Left forelimb (tissue), 1 donor: Measurements from ENCODE around the gene SLC4A4.
"Not testable (repeated sequence)": the region's sequence is repeated elsewhere in the genome, so short reads cannot be mapped to it uniquely, and the experiment has no call there.

ENCODE experiments used
- DNase-seq: peaks from one replicate; pipeline ENCODE4 v3.0.0-alpha.2; 2018; ENCODE audit warnings: low spot score

The SLC4A4 gene

GRCh38 chr4:71360844-71361243, 22.0 kb downstream of the SLC4A4 start:
- no peak for DNase-seq

GRCh38 chr4:71361476-71361875, 22.7 kb downstream of the SLC4A4 start:
- no peak for DNase-seq

GRCh38 chr4:71366766-71367165, 27.9 kb downstream of the SLC4A4 start:
- no peak for DNase-seq

- no peak for DNase-seq
These were observed 28.7 kb downstream of the SLC4A4 start for GRCh38 chr4:71367546-71367945.

- no peak for DNase-seq
These were observed 30.1 kb downstream of the SLC4A4 start for GRCh38 chr4:71368906-71369305.

- no peak for DNase-seq
These were observed 30.7 kb downstream of the SLC4A4 start for GRCh38 chr4:71369536-71369935.

- no peak for DNase-seq
These were observed 36.7 kb downstream of the SLC4A4 start for GRCh38 chr4:71375494-71375893.

- DNase-seq: no peak
These were observed 38.7 kb downstream of the SLC4A4 start for GRCh38 chr4:71377561-71377960.

- DNase-seq: no peak
These were observed 40.3 kb downstream of the SLC4A4 start for GRCh38 chr4:71379126-71379525.

- no peak for DNase-seq
These were observed 42.0 kb downstream of the SLC4A4 start for GRCh38 chr4:71380788-71381187.

- DNase-seq: no peak
These were observed 43.5 kb downstream of the SLC4A4 start for GRCh38 chr4:71382125-71382899.

GRCh38 chr4:71382900-71383560, 44.2 kb downstream of the SLC4A4 start:
- no peak for DNase-seq

GRCh38 chr4:71383984-71384383, 45.2 kb downstream of the SLC4A4 start:
- no peak for DNase-seq

GRCh38 chr4:71389149-71389827, 50.5 kb downstream of the SLC4A4 start:
- DNase-seq: no peak

- DNase-seq: no peak
These were observed 53.3 kb downstream of the SLC4A4 start for GRCh38 chr4:71392109-71392508.

- no peak for DNase-seq
These were observed 57.6 kb downstream of the SLC4A4 start for GRCh38 chr4:71396382-71396781.

GRCh38 chr4:71400810-71401209, 62.0 kb downstream of the SLC4A4 start:
- no peak for DNase-seq

GRCh38 chr4:71402616-71403015, 63.8 kb downstream of the SLC4A4 start:
- DNase-seq: no peak

- no peak for DNase-seq
These were observed 65.2 kb downstream of the SLC4A4 start for GRCh38 chr4:71404049-71404448.

- no peak for DNase-seq
These were observed 67.0 kb downstream of the SLC4A4 start for GRCh38 chr4:71405791-71406190.

GRCh38 chr4:71406459-71406963, 67.7 kb downstream of the SLC4A4 start:
- no peak for DNase-seq

GRCh38 chr4:71408961-71409360, 70.1 kb downstream of the SLC4A4 start:
- not testable (repeated sequence) for DNase-seq

- DNase-seq: no peak
These were observed 73.2 kb downstream of the SLC4A4 start for GRCh38 chr4:71411981-71412380.
